ENCODE results near the gene THEM4.
"Not testable (repeated sequence)": the region's sequence is repeated elsewhere in the genome, so short reads cannot be mapped to it uniquely, and the experiment has no call there.

The THEM4 gene

DNA sequence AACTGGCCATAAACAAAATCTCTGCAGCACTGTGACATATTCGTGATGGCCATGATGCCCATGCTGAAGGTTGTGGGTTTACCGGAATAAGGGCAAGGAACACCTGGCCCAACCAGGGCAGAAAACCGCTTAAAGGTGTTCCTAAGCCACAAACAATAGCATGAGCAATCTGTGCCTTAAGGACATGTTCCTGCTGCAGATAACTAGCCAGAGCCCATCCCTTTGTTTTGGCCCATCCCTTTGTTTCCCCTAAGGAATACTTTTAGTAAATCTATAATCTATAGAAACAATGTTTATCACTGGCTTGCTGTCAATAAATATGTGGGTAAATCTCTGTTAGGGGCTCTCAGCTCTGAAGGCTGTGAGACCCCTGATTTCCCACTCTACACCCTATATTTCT, 8.5 kb downstream of the THEM4 start:
- not testable (repeated sequence) for H3K27ac ChIP-seq; DNase-seq (ENCODE audit: low read depth, low spot score)

DNA sequence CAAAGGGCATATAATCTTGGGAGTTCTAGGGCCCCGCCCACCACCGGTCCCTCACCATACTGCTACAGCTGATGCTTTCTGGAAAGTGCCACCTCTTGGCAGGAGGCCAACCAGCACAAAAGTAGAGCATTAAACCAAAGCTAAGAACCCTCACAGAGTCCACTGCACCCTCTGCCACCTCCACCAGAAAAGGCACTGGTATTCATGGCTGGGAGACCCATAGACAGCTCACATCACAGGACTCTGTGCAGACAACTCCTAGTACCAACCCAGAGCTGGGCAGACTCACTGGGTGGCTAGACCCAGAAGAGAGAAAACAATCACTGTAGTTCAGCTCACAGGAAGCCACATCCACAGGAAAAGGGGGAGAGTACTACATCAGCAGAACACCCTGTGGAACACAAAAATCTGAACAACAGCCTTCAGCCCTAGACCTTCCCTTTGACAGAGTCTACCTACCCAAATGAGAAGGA, 10.8 kb downstream of the THEM4 start:
- H3K27ac ChIP-seq: no peak overlapping the region
- no peak for DNase-seq (ENCODE audit: low read depth, low spot score)

DNA sequence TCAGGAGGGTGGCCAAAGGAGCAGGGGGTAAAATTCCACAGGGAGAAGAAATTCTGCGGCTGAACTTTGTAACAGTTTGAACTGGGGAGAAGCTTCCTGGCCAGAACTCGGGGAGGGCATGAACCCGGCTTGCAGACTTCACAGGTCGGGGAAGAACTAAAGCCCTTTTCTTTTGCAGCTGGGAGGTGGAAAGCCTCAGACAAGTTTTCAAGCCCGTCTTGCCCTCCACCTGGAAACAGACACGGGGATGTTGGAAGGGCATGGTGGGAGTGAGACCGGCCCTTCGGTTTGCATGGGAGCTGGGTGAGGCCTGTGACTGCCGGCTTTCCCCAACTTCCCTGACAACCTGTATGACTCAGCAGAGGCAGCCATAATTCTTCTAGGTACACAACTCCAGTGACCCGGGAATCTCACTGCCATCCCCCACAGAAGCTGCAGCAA, 11.3 kb downstream of the THEM4 start:
- H3K27ac ChIP-seq: no peak overlapping the region

DNA sequence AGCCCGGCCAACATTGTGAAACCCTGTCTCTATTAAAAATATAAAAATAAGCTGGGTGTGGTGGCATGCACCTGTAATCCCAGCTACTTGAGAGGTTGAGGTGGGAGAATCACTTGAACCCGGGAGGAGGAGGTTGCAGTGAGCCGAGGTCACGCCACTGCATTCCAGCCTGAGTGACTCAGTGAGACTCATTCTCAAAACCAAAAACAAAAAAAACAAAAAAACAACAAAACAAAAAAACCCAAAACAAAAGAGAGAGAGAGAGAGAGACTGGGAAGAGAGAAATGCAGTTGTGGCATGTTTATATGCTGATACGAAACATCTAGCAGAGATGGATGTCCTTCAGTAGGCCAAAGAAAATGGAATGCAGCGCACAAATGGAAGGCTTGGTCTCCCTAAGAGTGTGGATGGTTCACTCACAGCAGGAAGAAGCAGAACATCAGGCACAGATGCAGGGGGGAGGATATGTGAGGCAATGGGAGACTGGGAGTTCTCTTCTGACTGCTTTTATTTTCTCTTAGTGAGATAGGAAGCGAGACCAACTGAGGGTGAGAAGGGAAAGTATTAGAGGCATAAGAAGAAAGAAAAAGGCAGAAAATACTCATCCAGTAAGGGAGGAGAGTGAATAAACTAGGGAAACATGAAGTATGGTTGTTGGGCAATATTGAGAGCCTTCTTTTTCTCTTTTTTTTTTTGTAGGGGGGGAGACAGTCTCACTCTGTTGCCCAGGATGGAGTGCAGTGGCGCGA, 16.0 kb downstream of the THEM4 start:
- no peak for DNase-seq (ENCODE audit: low read depth, low spot score)
- peak overlapping the region; percentile 3 for H3K27ac ChIP-seq

More for the DNA sequence above, 11.3 kb downstream of the THEM4 start:
- no peak for DNase-seq (ENCODE audit: low read depth, low spot score)

DNA sequence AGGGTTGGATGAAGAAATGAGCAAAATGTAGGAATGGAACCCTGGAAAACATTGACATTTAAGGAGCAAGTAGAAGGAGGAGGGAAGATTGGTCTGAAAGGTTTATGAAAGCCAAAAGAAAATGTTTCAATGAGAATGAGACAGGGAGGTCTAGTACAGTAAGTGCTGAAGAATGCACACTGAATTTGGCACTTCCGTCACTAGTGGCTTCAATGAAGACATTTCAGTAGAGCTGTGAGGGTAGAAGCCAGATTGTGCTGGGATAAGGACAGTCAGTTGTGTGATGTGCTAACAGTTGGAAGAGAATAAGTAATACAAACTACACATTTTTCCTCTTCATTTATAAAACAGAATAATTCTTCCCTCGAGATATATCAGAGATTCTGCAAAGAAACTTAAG, 17.1 kb downstream of the THEM4 start:
- H3K27ac ChIP-seq: no peak overlapping the region
- no peak for DNase-seq (ENCODE audit: low read depth, low spot score)

DNA sequence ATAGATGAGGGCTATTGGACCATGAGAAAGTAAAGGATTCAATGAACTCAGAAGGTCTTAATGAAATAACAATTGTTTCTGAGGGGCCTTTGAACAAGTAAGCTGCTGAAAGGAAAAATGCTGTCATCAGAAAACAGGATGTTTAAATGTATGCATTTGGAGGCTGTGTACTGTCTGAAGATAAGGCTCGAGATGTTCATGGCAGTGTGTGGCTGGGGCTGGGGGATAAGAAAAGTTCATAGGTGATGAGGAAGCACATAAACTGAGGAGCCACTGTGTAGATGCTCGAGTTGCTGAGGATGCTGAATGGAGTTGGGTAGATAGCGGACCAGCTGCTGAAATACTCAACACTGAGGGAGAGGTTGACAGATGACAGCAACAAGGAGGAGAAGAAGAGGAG, 17.8 kb downstream of the THEM4 start:
- H3K27ac ChIP-seq: no peak overlapping the region
- DNase-seq (ENCODE audit: low read depth, low spot score): no peak

DNA sequence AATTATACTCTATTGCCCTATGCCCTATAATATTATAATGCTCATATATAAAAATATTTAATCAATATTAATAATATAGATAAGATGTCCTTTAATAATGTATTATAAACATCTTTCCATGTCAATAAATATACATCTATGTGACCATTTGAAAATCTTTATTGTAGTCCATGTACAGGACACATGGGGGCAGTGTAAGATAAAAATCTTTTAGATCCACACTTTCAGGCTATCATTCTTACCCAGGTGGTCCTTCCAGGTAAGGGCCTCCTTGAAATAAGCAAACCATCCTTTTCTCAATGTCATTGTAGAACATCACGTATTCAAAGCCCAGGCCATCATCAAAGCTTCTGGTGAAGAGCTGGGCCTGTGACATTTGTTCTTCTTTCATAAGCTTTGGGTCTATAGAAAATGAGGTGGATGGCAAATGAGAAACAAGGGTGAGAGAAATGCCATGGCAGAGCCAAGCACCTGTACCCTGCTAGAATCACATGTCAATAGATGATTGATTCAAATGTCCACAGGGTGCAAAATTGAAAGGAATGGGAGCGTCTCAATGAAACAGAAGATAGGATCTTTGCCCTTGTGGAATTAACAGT, 20.2 kb downstream of the THEM4 start:
- H3K27ac ChIP-seq: no peak overlapping the region
- DNase-seq (ENCODE audit: low read depth, low spot score): no peak

DNA sequence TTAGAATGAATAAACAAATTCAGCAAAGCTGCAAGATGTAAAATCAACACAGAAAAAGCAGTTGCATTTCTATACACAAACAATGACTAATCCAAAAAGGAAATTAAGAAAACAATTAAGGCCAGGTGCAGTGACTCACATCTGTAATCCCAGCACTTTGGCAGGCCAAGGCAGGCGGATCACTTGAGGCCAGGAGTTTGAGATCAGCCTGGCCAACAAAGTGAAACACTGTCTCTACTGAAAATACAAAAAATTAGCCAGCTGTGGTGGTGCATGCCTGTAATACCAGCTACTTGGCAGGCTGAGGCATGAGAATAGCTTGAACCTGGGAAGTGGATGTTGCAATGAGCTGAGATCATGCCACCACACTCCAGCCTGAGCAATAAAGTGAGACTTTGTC, 22.3 kb downstream of the THEM4 start:
- peak; percentile 60 for DNase-seq (ENCODE audit: low read depth, low spot score)
- H3K27ac ChIP-seq: peak overlapping the region; percentile 99

DNA sequence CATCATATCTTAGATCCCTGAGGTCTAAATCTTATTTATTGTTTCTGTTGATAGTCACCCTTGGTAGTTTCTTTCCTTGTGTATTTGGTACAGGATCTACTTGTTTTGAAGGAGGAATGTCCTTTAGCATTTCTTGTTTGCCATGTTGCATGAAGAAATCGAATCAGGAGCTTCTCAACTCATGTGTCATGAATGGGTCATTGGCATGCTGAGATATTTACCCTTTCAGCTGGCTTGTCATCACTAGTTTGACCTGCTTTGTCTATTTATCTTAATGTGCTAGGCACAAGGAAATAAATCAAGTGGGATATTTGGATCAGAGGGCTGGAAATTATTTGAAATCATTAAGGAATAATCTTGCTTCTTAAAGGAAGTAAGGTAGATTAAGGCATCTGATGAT, 23.8 kb downstream of the THEM4 start:
- peak; percentile 93 for DNase-seq (ENCODE audit: low read depth, low spot score)
- H3K27ac ChIP-seq: peak overlapping the region; percentile 99

DNA sequence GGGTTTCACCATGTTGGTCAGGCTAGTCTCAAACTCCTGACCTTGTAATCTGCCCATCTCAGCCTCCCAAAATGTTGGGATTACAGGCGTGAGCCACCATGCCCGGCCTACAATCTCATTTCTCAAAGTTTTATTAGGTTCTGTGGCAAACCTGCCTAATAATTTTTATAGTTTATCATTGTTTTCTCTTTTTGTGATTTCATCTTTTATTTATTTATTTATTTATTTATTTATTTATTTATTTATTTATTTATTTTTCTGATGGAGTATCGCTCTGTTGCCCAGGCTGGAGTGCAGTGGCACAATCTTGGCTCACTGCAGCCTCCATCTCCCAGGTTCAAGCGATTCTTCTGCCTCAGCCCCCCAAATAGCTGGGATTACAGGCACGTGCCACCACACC, 24.4 kb downstream of the THEM4 start:
- DNase-seq (ENCODE audit: low read depth, low spot score): not testable (repeated sequence)
- H3K27ac ChIP-seq: peak overlapping the region; percentile 99

DNA sequence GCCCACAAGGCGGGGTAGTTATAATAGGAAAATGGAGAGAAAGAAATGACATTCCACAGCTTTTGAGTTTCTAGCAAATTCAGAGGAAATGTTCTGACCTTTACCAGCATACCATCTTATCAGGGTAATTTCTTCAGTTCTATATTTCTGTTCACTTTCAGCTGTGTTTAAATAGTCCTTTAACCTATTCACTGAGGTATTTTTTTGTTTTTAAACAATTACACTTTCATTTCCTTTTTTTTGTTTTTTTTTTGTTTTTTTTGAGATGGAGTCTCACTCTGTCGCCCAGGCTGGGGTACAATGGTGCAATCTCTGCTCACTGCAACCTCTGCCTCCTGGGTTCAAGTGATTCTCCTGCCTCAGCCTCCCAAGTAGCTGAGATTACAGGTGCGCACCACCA, 24.9 kb downstream of the THEM4 start:
- not testable (repeated sequence) for DNase-seq (ENCODE audit: low read depth, low spot score)
- H3K27ac ChIP-seq: peak overlapping the region; percentile 99

DNA sequence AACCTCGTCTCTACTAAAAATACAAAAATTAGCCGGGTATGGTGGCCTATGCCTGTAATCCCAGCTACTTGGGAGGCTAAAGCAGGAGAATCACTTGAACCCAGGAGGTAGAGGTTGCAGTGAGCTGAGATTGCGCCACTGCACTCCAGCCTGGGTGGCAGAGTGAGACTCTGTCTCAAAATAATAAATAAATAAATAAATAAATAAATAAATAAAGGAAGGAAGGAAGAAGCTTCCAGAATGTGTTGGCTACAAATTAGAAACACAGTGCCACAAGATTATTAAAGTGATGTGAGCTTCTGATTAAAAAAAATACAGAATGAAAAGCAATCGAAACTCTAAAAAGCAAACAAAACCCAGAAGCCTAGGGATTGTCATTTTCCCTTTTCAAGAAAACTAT, 25.4 kb downstream of the THEM4 start:
- not testable (repeated sequence) for DNase-seq (ENCODE audit: low read depth, low spot score); H3K27ac ChIP-seq

DNA sequence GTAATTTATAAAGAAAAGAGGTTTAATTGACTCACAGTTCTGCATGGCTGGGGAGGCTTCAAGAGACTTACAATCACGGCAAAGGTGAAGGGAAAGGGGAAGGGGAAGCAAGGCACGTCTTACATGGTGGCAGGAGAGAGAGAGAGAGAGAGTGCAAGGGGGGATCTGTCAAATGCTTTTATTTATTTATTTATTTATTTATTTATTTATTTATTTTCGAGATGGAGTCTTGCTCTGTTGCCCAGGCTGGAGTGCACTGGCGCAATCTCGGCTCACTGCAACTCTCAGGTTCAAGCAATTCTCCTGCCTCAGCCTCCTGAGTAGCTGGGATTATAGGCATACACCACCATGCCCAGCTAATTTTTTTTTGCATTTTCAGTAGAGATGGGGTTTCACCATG, 26.4 kb downstream of the THEM4 start:
- not testable (repeated sequence) for DNase-seq (ENCODE audit: low read depth, low spot score); H3K27ac ChIP-seq

DNA sequence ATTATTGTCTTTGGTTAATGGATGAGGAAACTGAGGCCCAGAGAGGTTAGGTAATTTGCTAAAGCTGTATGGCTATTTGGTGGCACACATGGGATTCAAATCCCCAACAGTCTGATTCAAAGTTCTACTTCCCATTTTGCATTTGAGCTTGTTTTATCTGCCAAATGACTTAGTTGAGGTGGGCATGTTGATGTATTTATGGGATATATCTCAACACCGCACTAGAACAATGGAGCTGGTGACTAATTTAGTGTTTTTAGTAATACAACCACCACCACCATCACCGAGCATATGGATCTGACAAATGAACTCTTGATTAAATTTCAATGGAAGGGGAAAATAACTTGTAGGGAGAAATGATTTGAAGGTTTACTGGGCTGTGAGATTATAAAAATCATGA, 26.8 kb downstream of the THEM4 start:
- H3K27ac ChIP-seq: no peak overlapping the region
- DNase-seq (ENCODE audit: low read depth, low spot score): no peak

DNA sequence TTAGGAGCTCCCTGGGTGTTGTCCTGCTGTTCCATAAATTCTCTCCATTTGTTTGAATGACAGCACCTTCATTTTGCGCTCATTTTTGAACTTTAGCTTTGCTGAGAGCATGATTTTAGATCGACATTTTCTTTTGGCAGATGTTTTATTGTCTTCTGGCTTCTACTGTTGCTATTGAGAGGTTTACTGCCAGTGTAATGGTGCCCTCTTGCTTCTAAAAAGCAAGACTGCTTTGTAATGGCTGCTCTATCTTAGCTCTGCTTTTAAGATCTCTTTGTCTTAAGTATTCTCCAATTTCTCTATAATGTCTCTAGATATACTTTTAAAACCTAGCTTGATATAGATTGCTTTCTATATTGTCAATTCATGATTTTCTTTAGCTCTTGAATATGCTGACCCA, 27.8 kb downstream of the THEM4 start:
- no peak overlapping the region for H3K27ac ChIP-seq
- DNase-seq (ENCODE audit: low read depth, low spot score): no peak

DNA sequence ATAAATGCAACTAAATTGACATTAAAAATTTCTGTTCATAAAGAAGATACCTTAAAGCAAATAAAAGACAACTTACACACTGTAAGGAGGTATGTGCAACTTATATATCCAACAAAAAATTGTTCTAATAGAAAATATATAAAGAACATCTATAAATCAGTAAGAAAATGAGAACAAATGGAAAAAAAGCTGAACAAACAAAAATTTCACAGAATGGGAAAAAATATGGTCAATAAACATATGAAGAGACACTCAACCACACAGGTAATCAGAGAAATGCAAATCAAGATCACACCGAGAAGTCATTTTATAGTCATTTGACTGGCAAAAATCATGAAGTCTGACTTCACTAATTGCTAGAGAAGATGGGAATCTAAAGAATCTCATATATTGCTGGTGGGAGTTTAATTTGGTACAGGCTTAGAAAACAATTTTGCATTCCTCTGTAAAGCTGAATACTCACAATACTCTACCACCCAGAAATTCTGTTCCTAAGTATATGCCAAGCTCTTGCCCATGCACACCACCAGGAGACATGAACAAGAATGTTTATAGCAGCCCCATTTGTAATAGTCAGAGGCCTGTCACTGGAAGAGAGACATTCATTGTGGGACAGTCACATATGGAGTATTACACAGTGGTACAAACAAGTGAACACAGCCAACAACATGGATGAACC, 33.8 kb downstream of the THEM4 start:
- no peak overlapping the region for H3K27ac ChIP-seq
- DNase-seq (ENCODE audit: low read depth, low spot score): no peak

DNA sequence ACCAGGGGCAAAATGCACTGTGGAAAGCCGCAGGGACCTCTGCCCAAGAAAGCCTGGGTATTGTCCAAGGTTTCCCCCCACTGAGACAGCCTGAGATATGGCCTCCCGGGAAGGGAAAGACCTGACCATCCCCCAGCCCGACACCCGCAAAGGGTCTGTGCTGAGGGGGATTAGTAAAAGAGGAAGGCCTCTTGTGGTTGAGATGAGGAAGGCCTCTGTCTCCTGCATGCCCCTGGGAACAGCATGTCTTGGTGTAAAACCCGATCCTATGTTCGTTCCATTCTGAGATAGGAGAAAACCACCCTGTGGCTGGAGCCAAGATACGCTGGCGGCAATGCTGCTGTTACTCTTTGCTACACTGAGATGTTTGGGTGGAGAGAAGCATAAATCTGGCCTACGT, 36.5 kb downstream of the THEM4 start:
- H3K27ac ChIP-seq; DNase-seq (ENCODE audit: low read depth, low spot score): not testable (repeated sequence)

DNA sequence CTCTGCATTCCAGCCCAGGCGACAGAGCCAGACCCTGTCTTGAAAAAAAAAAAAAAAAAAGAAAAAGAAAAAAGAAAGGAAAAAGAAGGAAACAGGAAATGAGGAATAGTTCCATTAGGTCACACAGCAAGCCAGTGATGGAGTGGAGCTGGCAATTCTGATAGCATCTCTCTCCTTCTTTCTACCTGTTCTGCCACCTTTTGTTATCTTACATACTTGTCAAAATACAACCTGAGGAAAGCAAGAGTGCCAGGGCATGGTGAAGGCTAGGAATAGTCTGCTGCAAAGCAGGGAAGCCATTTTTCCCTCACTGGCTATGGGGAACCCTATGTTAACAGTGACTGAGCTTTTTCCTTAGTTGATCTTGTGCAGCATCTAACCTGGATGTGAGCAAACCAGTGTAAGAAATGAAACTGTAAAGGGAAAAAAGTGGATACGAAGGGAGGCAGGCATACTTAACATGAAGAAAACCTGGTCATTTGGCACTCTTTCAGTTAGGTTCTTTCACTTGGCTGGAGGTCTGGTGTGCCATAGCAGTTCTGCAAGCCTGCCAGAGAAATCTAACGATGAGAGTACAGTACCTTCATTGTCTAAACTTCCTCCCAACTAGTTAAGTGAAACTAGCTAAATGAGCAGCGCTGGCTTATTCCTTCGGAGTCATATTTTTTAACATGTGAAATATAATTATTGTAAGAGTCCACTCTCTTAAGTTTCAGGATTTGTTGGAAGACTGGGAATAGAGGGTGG, 37.9 kb downstream of the THEM4 start:
- H3K27ac ChIP-seq: no peak overlapping the region
- DNase-seq (ENCODE audit: low read depth, low spot score): no peak

DNA sequence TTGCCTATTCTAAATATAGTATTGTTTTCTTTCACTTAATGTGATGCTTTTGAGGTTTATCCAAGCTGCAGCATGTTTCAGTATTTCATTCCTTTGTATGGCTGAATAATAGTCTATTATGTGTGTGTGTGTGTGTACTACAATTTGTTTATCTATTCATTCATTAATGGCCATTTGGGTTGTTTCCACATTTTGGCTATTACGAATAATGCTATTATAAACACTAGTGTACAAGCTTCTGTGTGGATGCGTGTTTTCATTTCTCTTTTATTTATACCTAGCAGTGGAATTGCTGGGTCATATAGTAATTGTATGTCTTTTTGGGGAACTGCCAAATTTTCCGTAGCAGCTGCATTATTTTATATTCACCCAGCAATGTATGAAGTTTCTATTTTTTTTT, 40.8 kb downstream of the THEM4 start:
- DNase-seq (ENCODE audit: low read depth, low spot score): no peak
- H3K27ac ChIP-seq: peak overlapping the region; percentile 72

DNA sequence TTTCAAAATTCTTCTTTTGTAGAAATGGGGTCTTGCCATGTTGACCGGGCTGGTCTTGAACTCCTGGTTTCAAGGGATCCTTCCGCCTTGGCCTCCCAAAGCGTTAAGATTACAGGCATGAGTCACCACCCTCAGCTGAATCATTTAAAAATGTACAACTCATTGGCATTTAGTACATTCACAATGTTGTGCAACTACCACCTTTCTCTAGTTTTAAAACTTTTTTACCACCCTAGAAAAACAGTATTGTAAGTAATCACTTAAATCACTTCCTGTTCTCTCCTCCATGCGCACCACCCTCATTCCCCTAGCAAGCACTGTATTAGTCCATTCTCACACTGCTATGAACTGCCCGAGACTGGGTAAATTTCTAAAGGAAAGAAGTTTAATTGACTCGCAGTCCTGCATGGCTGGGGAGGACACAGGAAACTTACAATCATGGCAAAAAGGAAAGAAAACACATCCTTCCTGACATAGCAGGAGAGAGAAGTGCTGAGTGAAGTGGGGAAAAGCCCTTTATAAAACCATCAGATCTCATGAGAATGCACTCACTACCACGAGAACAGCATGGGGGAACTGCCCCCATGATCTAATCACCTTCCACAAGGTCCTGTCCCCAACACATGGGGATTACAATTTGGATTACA, 41.4 kb downstream of the THEM4 start:
- peak; percentile 49 for DNase-seq (ENCODE audit: low read depth, low spot score)
- H3K27ac ChIP-seq: peak overlapping the region; percentile 72
